HL-60/S4 treated with phorbol 12-myristate 13-acetate at 8.2 ng/mL for 4 days and 3 days (cell line): ENCODE measurements around the gene PRKAG1.

Experiments
- in situ Hi-C: fragments of 300-500 bp; cut with MboI; formaldehyde crosslinking; loops from 2 replicates; pipeline ENCODE4 v1.15.0; 2022; ENCODE audit warnings: low sequenced_read_pairs

The PRKAG1 gene

GRCh38 chr12:49032679-49033447 is 14.3 kb upstream of the PRKAG1 start:
- in situ Hi-C loops: no loop called here

GRCh38 chr12:49032276-49032675 is 13.7 kb upstream of the PRKAG1 start:
- in situ Hi-C loops: no loop called here

GRCh38 chr12:49031573-49032161 is 13.1 kb upstream of the PRKAG1 start:
- in situ Hi-C loops: no loop called here

- in situ Hi-C loops: no loop called here
These were observed 12.4 kb upstream of the PRKAG1 start for GRCh38 chr12:49030714-49031572.

- in situ Hi-C loops: no loop called here
These were observed 11.5 kb upstream of the PRKAG1 start for GRCh38 chr12:49030119-49030518.

- in situ Hi-C loops: no loop called here
These were observed 10.2 kb upstream of the PRKAG1 start for GRCh38 chr12:49028666-49029275.

- in situ Hi-C loops: no loop called here
These were observed 9.4 kb upstream of the PRKAG1 start for GRCh38 chr12:49027846-49028555.

GRCh38 chr12:49026678-49027480 is 8.3 kb upstream of the PRKAG1 start:
- in situ Hi-C loops: no loop called here

GRCh38 chr12:49026101-49026500 is 7.5 kb upstream of the PRKAG1 start:
- in situ Hi-C loops: no loop called here

- in situ Hi-C loops: no loop called here
These were observed 6.9 kb upstream of the PRKAG1 start for GRCh38 chr12:49025463-49025862.

- in situ Hi-C loops: no loop called here
These were observed 6.0 kb upstream of the PRKAG1 start for GRCh38 chr12:49024543-49024942.

- in situ Hi-C loops: no loop called here
These were observed 5.2 kb upstream of the PRKAG1 start for GRCh38 chr12:49023812-49024211.

- in situ Hi-C loops: no loop called here
These were observed 4.1 kb upstream of the PRKAG1 start for GRCh38 chr12:49022558-49023178.

GRCh38 chr12:49021292-49021915 is 2.8 kb upstream of the PRKAG1 start:
- in situ Hi-C loops: no loop called here

GRCh38 chr12:49020441-49020840 is 1.9 kb upstream of the PRKAG1 start:
- in situ Hi-C loops: no loop called here

GRCh38 chr12:49019443-49020324 is 1.1 kb upstream of the PRKAG1 start:
- in situ Hi-C loops: no loop called here

- in situ Hi-C loops: no loop called here
These were observed 499 bp upstream of the PRKAG1 start for GRCh38 chr12:49019120-49019430.

GRCh38 chr12:49017891-49018260 is 700 bp downstream of the PRKAG1 start:
- in situ Hi-C loops: no loop called here
